Hematopoietic multipotent progenitor cell treated with erythropoietin and hydrocortisone succinate and interleukin-3 and kit ligand, for 6 days (in vitro differentiated cells): ENCODE results near the gene TSSK1B.

Experiments used
- DNase-seq: peaks from one replicate; pipeline ENCODE4 v3.0.0-alpha.2; 2015

TSSK1B gene

DNA sequence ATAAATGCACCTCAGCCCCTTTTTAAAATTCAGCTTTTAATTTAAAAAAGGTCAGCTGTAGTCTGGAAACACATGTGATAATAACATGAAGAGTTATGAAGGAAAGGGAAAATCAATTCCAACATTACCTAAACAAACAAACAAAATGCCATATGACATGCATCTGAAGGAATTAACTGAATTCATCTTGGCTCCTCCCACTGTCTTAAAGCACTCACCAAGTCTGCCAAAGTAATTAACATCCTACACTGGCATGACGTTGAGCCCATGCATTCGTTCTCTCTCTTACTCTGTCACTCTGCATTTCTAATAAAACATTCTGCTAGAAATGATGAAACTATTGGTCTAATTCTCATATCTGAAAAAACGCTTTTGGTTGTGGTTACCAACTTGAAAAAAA lies 37.7 kb downstream of the TSSK1B start:
- no peak for DNase-seq

DNA sequence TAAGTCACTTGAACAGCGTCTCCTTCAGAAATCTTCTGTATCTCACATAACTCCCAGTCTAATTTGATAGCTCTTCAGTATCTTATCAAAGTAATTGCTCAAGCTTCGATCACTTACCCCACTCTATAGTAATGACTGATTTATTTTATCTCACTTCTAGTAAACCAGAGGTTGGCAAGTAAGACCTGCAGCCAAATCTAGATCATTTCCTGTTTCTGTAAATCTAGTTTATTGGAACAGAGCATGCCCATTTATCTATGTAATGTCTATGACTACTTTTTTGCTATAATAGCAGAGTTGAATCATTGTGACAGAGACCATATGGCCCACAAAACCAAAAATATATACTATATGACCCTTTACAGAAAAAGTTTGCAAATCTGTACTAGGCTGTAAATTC lies 40.1 kb downstream of the TSSK1B start:
- DNase-seq = no peak

DNA sequence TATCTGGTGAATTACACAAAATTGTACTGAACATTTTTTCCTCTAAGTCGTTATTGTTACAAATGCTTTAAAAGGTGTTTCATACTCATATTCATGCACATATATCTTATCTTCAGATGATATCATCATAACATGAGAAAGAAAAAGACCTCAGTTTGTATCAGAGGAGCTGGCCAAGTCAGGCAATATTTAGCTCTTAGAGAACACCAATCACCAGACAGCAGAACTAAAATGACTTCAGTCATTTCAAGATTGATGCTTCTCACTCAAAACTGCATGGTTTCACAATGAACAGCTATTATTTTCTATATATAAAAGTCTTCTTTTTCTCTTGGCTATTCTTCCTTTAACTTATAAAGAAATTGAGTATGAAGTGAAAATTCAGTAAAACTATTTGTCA lies 44.6 kb downstream of the TSSK1B start:
- no peak for DNase-seq

GRCh38 chr5:113389116-113389515 lies 45.7 kb downstream of the TSSK1B start:
- no peak for DNase-seq

DNA sequence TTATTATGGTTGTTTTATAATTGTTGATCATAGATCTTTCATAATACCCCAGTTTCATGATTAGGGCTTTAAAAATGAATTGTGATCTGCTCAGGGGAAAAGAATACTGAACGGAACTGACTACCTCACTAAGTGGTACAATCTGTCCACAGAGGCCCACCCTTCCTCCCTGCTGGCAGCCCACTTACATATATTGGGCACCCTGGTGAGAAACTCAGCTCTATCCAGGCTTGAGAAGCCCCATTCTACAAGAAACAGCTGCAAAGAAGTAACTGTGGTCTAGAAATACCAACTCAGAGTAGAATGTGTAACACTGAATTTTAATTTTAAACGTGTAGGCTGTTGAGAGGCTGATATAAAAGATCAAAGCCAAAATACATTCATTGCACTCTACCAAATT lies 46.9 kb downstream of the TSSK1B start:
- DNase-seq = no peak

GRCh38 chr5:113384782-113385285 lies 50.0 kb downstream of the TSSK1B start:
- DNase-seq = no peak

- DNase-seq = no peak
Observed at GRCh38 chr5:113382731-113383130, 52.1 kb downstream of the TSSK1B start.
